HG03066 (cell line): ENCODE measurements around the gene SAMSN1.

Source experiments
- ATAC-seq: cut with Tn5 transposase; IDR thresholded peaks from one replicate; pipeline ENCODE4 v1.9.1; 2021; ENCODE audit warnings: low read depth; ENCODE audit not compliant: unreplicated experiment

SAMSN1 gene

GRCh38 chr21:14452031-14452726 lies 93.9 kb downstream of the SAMSN1 start:
- no peak for ATAC-seq

- no peak for ATAC-seq
Observed at GRCh38 chr21:14451546-14451945, 94.6 kb downstream of the SAMSN1 start.

DNA sequence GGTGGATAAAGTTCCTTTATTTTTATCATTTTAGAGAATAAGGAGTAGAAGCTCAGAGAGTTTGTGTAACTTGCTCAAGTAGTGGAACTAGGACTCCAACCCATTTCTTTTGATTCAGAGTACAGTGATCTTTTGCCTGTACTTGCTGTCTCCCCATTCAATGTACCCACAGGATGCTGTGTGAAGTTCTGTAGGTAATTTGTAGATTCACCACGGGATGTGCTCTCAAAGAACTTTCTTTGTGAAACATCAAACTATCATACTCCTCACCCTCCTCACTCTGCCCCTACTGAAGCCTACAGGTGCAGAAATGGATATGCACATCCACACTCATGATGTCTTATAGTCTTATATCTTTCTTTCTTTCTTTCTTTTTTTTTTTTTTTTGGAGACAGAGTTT lies 97.3 kb downstream of the SAMSN1 start:
- ATAC-seq: no peak

- ATAC-seq: no peak
Observed at GRCh38 chr21:14438211-14438610, 107.9 kb downstream of the SAMSN1 start.

DNA sequence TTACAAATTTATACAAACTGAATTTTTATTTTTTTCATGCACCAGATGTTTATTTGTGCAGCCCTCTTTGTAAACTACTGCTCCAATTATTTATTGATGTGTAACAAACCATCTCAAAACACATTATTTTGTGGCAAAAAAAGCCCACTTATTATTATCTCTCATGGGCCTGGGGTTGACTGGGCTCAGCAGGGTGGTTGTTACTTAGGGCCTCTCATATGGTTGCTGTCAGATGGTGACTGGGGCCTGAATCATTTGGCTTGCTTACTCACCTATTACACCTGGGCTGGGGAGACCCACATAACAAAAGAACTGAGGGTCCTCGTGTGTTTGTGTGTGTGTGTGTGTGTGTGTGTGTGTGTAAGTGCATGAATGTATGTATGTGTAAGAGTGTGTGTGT lies 110.7 kb downstream of the SAMSN1 start:
- ATAC-seq: no peak
